Measurements from ENCODE around the gene L3MBTL4.
"Not testable (repeated sequence)": the region's sequence is repeated elsewhere in the genome, so short reads cannot be mapped to it uniquely, and the experiment has no call there.

The L3MBTL4 gene

DNA sequence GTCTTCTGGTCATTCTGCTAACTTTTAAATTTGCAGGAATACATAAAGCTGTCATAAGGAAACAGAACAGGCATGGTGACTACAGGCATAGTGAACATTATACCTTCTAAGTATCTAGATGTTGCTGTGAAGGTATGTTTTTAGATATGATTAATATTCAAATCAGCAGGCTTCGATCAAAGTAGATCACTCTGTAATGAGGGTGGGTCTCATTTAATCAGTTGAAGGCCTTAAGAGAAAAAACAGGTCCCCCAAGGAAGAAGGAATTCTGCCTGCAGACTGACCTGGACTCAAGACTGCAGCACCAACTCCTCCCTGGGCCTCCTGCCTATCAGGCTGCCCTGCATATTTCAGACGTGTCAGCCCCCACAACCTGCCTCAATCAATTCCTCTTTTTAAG, 104.0 kb downstream of the L3MBTL4 start:
- DNase-seq = no peak

DNA sequence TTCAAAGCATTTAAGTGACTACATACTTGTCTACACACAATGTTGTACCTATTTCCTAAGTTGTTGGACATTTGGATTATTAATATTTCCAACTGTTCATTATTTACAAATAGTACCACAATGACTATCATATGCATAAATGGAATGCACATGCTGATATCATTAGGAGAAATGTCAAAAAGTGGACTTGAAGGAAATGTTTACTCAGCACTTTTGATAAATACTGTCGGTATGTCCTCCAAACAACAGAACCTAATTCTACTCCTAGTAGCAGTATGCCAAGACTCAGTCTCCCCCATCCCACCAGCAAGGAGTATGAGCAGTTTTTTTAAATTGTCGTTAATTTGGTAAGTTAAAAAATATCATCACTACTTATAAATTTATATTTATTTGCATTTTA, 116.8 kb downstream of the L3MBTL4 start:
- no peak for DNase-seq

DNA sequence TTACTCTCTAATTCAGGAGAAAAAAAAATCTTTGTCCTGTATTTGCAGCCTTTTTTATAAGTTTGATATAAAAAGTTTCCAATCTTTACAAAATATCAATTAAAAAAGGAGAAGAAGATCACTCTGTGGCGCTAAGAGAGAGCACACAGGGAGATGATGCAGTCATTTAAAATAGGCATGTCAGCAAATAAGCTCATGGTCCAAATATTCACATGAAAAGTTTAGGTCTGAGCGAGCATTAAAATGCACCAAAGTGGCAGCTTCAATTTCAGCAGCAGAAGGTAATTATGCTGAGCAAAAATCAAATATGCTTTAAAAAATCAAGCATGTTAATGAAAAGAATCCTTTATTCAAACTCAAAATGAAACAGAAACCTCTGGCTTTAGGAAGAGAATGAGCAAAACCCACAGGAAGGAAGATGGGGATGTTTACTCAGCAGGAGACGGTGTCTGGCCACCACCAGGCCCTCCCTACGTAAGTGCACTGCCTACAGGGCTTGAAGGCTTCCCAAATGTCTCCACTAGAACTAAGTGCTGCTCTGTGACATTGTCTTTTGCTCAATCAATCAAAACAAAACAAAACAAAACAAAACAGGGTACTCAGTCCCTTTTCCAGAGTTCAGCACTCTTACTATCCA, 120.4 kb downstream of the L3MBTL4 start:
- DNase-seq = no peak

DNA sequence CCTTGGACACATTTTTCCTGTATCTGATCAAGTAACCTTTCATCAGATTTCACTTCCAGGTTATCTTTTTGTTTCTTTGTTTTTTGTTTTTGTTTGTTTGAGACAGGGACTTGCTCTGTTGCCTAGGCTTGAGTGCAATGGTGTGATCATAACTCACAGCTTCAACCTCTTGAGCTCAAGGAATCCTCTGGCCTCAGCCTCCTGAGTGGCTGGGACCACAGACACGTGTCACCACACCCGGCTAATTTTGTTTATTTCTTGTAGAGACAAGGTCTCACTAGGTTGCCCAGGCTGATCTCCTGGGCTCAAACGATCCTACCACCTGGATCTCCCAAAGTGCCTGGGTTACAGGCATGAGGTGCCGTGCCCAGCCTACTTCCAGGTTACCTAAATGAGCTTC, 124.9 kb downstream of the L3MBTL4 start:
- no peak for DNase-seq

- DNase-seq = no peak
These were observed 128.1 kb downstream of the L3MBTL4 start for GRCh38 chr18:6286585-6286984.

- DNase-seq = no peak
These were observed 129.9 kb downstream of the L3MBTL4 start for GRCh38 chr18:6284761-6285160.

DNA sequence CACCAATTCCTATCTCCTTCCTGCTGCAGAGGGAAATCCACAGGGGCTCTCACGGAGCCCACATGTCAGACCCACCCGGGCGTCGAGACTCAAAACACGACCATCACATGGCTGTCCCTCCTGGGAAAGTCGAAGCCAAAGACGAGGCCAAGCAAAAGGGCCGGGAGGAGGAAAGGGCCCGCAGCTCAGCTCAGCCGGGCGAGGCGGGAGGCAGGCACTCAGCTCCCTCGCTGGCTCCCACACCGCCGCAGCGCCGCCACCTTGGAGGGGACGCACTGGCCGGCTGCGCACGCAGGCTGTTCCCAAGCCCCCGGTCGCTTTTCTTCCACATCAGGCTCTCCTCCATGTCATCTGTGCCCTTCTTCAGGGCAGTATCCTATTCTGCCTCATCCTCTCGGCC, 130.4 kb downstream of the L3MBTL4 start:
- DNase-seq = no peak

- DNase-seq = no peak
These were observed 132.8 kb downstream of the L3MBTL4 start for GRCh38 chr18:6281874-6282273.

DNA sequence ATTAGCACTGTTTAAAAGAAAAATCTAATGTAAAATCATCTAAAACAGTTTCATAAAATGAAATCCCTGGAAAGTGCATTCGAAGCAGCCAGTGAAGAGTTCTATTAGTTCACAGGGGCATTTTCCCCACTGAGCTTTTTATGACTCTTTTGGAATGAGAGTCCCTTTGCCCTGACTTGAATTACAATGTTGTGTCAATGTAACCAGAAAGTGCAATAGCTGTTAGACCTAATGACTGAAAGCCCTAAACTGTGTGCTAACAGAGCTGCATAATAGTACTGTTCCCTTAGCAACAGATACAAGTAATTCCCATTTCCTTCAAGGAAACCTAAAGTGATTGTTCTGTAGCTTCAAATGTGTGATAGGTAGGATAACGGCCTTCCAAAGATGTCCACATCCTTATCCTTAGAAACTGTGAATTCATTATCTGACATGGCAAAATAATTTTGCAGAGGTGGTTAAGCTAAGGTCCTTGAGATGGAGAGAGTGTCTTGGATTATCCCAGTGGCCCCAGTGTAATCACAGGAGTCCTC, 134.4 kb downstream of the L3MBTL4 start:
- DNase-seq = no peak

DNA sequence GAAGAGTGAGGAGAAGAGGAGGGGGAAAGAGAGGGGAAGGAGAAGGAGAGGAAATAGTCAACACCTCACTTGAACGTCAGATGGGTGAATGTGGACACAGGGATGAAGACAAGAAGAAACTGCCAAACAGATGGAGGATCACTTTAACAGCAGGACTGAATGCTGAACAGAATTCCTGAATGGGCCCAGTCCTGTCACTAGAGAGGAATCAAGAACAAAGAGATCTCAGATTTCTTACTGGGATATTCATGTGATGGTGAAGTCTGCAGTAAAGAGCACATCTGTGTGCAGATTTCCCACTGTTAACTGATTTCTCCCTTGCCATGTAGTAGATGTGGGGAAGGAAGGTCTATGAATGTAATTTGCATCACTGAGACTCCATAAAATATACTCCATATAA, 135.4 kb downstream of the L3MBTL4 start:
- DNase-seq = no peak

GRCh38 chr18:6273423-6273822, 141.3 kb downstream of the L3MBTL4 start:
- DNase-seq = no peak

DNA sequence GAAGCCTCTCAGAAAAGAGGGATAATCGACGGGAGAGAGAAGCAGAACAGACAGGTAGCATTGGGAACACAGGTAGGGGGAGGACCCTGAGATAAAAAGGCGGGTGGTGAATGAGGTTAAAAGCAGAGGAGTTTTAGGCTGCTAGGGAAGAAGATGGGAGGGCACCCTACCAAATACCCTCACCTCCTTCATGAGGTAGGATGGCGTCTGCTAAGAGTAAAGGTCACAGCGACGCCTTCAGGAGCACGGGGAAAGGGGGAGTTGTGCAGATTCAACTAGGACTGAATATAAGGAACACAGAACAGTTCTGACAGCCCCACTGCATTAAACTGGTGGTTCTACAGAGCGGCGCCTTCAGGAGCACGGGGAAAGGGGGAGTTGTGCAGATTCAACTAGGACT, 142.6 kb downstream of the L3MBTL4 start:
- not testable (repeated sequence) for DNase-seq

- no peak for DNase-seq
These were observed 143.1 kb downstream of the L3MBTL4 start for GRCh38 chr18:6271585-6271984.

- DNase-seq = no peak
These were observed 143.9 kb downstream of the L3MBTL4 start for GRCh38 chr18:6270771-6271216.

- DNase-seq = no peak
These were observed 144.9 kb downstream of the L3MBTL4 start for GRCh38 chr18:6269660-6270332.

DNA sequence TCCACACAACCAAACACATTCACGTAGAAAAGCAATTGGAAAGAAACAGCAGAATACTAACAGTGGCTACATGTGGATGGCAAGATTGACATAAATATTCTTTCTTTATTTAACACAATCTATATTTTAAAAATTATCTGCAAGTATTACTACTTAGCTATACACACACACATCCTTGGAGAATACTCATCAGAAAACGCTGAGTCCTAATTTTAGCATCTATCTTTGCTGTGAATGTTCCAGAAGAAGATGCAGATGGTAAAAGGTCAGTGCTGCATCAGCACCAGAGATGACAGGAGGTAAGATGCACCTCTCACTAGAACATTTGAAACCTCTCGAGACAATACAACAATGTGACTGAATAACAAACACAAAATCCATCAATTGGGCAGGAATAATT, 148.5 kb downstream of the L3MBTL4 start:
- DNase-seq = no peak

- no peak for DNase-seq
These were observed 152.8 kb downstream of the L3MBTL4 start for GRCh38 chr18:6261938-6262337.

DNA sequence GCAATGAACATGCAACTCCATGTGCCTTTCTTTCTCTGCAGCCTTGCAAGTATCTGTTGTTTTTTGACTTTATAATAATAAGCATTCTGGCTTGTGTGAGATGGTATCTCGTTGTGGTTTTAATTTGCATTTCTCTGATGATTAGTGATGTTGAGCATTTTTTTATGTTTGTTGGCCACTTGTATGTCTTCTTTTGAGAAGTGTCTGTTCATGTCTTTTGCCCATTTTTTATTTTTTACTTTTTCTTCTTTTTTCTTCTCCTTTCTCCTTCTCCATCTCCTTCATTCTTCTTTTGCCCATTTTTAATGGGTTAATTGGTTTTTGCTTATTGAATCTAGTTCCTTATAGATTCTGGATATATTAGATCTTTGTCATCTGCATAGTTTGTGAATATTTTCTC, 155.4 kb downstream of the L3MBTL4 start:
- not testable (repeated sequence) for DNase-seq

DNA sequence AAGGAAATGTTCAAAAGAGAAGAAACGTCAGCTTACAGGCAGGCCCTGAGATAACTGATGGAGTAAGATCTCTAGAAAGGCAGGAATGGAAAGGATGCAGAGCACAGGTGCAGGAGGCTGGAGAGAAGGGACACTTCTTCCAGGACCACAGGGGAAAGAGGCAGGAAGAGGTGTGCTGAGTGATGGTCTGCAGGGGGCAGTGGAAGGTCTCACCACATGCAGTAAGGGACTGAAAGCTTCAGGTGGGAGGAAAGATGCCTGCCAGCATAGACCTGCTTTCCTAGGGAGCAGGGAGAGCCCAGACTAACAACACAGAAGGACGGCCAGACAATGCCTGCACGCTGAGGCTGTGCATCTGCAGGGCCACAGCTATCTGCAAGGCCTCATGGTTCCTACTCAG, 156.8 kb downstream of the L3MBTL4 start:
- no peak for DNase-seq

- DNase-seq = no peak
These were observed 158.2 kb downstream of the L3MBTL4 start for GRCh38 chr18:6256521-6256920.

- DNase-seq = no peak
These were observed 158.8 kb downstream of the L3MBTL4 start for GRCh38 chr18:6255886-6256285.

DNA sequence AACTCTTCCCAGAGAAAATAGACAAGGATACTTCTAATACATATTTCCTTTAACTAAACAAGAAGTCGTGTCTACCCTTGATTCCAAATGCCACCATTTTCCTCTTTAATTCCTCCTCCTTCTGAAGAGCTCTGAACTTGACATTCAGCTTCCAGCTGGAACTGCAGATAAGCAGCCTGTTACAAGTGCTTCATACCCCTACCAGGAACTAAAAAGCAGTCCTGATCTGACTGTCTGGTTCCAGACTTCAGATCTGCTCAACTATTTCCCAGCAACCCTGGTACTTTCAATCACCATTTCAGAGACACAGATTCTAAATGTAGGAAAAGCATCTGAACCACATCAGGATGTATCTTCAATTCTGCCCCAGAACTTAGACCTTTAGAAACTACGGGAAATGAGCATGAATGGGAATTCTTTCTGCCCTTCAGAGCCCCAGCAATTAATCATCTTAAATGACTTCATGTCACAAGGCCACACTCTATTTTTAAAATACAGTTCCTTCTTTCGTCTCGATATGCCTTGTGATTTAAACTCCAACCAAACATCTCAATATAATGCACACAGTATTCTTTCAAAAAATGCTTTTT, 159.5 kb downstream of the L3MBTL4 start:
- no peak for DNase-seq

DNA sequence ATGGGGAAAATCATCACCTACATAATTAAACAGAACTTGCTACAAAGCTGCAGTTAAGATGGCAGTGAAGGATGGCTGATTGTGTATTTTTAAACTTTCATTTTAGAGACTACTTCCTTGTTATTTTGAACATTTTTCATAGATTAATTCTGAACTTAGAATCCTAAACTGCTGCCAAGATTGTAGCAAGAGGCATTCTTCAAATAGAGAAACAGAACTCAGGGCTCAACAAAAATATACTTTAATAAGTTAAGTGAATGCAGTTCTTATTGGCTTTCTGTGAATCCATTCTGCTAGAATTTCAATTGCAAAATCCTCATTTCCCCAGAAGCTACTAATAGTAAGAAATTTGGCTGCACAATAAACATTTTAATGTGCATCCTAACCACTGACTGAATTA, 160.3 kb downstream of the L3MBTL4 start:
- DNase-seq = no peak

- DNase-seq = no peak
These were observed 163.6 kb downstream of the L3MBTL4 start for GRCh38 chr18:6251084-6251483.

All from right kidney (tissue), 1 donor.